ENCODE results near the gene CHRNB2. TPM values are rescaled to one million over a fixed set of nuclear protein-coding genes. Genes with fewer than 3 reads are reported as not detected.

The CHRNB2 gene
- under 0.01 TPM in 1 of 2 replicates, not detected in the other for total RNA-seq

GRCh38 chr1:154567386-154568156 lies at the start of gene CHRNB2:
Gene CHRNB2 (plus strand): TSS chr1:154567778. CDS start chr1:154568045, 267 bp downstream.

GRCh38 chr1:154557939-154558719 lies 9.4 kb upstream of the CHRNB2 start, which contains the start of gene UBE2Q1:
Gene UBE2Q1 (minus strand): TSS chr1:154558662. CDS start chr1:154558553, 109 bp downstream.

GRCh38 chr1:154607609-154608396 lies 40.2 kb downstream of the CHRNB2 start, which contains the start of gene ADAR:
Gene ADAR (minus strand): TSS chr1:154608186. CDS start chr1:154608006, 180 bp downstream.

Other genes with a start within 250 kb of the CHRNB2 start
- gene AQP10, start 246.7 kb upstream of the CHRNB2 start, total RNA-seq = not detected in 2 replicates
- 144 and 149 TPM in 2 replicates for gene ATP8B2, start 242.3 kb upstream of the CHRNB2 start, total RNA-seq
- gene IL6R, start 162.4 kb upstream of the CHRNB2 start, total RNA-seq = 13.6 and 21.1 TPM in 2 replicates
- gene TDRD10, start 65.6 kb upstream of the CHRNB2 start, total RNA-seq = not detected in 2 replicates
- under 0.01 TPM in 1 of 2 replicates, not detected in the other for gene SHE, start 65.4 kb upstream of the CHRNB2 start, total RNA-seq
- 14.7 and 20.5 TPM in 2 replicates for gene UBE2Q1, start 9.1 kb upstream of the CHRNB2 start, total RNA-seq
- gene ADAR, start 40.4 kb downstream of the CHRNB2 start, total RNA-seq = 77.5 and 108 TPM in 2 replicates

Measured in subcutaneous preadipocyte (primary cell).